ENCODE data around the gene SLC6A6.

The SLC6A6 gene

DNA sequence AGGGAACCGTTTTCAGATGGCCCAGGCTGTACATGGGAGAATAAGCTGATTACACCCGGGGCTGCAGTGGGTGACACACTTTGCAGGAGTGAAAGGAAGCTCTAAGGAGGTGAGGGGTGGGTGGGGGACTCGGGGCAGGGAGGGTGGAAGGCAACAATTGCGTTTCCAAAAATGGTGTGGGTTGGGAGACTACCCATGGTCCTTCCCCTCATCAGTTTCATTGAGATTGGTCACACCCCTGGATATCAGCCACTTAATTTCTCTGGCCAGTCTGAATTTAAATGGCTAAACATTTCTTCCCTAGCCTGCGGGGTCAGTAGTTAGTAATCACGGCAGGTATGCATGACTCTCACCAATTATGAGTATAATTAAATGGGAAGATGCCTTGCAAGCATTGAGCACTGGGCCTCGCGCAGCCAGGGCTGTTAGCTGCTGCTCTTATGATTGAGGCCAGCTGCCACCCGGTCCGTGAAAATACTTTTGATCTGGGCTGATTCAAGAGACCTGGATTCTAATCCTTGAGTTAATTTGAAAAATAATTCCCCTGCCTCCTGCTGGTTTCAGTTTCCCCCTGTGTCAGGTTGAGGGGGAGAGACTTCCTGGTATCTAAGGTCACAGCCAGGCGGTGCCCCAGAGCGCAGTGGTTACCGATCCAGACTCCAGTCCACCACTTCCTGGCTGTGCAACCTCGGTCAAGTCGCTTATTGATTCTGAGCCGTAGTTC lies 23.3 kb downstream of the SLC6A6 start:
- H3K36me3 ChIP-seq (ENCODE audit: insufficient read depth, low read length), result no peaks in the 10 kb centered on the region
- H3K9me3 ChIP-seq (ENCODE audit: low read length), result no peaks in the 10 kb centered on the region
- H3K27ac ChIP-seq (ENCODE audit: low read depth, low read length), result no peak overlapping the region
- no peaks in the 10 kb centered on the region for H3K27me3 ChIP-seq (ENCODE audit: control insufficient read depth in 1 of 2, insufficient read depth in 2 of 2, low read length in 2 of 2)
- H3K4me1 ChIP-seq (ENCODE audit: insufficient read depth, low read length), result peaks cover 16% of the 10 kb centered on the region
- no peak overlapping the region for H3K9ac ChIP-seq (ENCODE audit: low read length)
- H3K4me3 ChIP-seq (ENCODE audit: low read depth in 1 of 2, low read length in 2 of 2), result no peak overlapping the region

DNA sequence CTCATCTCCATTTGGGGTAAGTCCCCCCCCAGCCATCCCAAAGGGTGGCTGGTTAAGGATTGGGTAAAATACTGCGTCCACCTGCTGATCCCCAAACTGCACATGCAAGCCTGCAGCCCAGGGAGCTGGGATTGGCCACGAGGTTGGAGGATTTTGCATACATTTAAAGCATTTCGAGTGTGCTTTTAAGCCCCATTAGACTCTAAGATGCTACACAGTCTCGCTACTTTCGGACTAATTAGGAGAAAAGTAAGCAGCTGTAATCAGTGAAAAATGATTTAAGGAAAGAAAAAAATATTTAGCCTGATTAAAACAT lies 23.9 kb downstream of the SLC6A6 start:
- Histone ChIP-seq H3K9ac (ENCODE audit: low read length) (no peak overlapping the region), H3K27me3 (ENCODE audit: control insufficient read depth in 1 of 2, insufficient read depth in 2 of 2, low read length in 2 of 2) (no peaks in the 10 kb centered on the region), H3K27ac (ENCODE audit: low read depth, low read length) (no peak overlapping the region), H3K36me3 (ENCODE audit: insufficient read depth, low read length) (no peaks in the 10 kb centered on the region), H3K4me1 (ENCODE audit: insufficient read depth, low read length) (peaks cover 20% of the 10 kb centered on the region), H3K9me3 (ENCODE audit: low read length) (no peaks in the 10 kb centered on the region), H3K4me3 (ENCODE audit: low read depth in 1 of 2, low read length in 2 of 2) (no peak overlapping the region)

DNA sequence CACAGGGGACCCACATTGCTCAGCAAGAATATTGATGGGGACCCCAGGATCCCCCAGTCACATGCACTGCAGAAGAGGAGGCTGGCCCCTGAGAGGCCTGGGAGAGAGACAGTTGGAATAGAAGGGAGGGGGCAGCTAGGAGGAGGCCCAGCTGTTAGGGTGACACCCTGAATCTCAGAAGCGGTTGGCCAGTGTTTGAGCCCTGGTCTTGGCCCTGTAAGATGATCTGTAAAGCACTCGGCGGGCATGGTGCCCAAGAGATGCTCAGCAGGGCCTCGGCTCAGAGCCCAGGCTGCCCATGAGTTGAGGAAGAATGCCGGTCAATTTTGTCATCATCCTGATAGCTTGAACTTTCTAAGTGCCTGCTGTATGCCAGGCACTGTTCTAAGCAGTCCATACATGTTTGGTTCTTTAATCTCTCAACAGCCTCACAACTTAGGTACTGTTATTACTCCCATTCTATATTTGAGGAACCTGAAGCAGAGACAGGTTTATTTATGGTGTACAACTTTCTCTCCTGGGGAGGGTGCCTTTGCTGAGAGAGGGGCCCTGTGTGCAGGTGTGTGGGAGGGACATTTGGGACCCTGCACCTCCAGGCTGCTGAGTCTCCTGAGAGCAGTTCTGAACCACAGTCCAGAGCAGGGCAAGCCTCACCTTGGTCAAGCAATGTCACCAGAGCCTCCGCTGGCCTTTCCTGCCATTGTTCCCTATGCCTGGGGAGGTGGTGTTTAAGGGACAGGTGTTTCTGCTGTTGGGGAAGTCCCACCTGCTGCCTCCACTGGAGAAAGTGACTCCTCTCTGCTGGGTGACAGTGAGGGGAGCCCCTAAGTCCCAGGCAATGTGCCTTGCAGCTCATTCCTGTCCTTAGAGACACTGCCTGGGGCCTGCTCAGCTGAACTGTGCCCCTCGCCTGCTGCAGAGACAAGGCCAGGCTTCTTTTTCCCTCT lies 26.0 kb downstream of the SLC6A6 start:
- Histone ChIP-seq H3K36me3 (ENCODE audit: insufficient read depth, low read length) (no peaks in the 10 kb centered on the region), H3K27me3 (ENCODE audit: control insufficient read depth in 1 of 2, insufficient read depth in 2 of 2, low read length in 2 of 2) (no peaks in the 10 kb centered on the region), H3K4me3 (ENCODE audit: low read depth in 1 of 2, low read length in 2 of 2) (no peak overlapping the region), H3K9me3 (ENCODE audit: low read length) (no peaks in the 10 kb centered on the region), H3K4me1 (ENCODE audit: insufficient read depth, low read length) (peaks cover 29% of the 10 kb centered on the region), H3K27ac (ENCODE audit: low read depth, low read length) (no peak overlapping the region), H3K9ac (ENCODE audit: low read length) (no peak overlapping the region)

DNA sequence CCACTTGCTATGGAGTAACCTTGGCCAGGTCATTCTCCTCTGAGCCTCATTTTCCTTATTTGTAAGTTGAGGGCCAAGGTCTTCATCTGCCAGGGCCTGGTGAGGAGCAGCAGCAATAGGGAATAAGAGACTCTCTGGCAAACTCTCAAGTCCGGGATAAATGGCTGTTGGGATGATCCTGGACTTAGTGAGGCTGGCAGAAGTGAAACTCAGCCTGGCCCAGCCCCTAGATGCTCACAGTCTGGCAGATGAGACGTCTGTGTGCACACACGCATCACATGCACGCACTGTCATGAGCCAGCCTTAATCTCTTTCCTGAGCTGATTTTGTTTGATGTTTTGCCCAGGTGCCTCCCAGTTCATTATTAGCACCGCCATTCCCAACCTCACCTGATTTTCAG lies 26.8 kb downstream of the SLC6A6 start:
- Histone ChIP-seq H3K9ac (ENCODE audit: low read length) (no peak overlapping the region), H3K4me1 (ENCODE audit: insufficient read depth, low read length) (peaks cover 36% of the 10 kb centered on the region), H3K27ac (ENCODE audit: low read depth, low read length) (no peak overlapping the region), H3K9me3 (ENCODE audit: low read length) (no peaks in the 10 kb centered on the region), H3K27me3 (ENCODE audit: control insufficient read depth in 1 of 2, insufficient read depth in 2 of 2, low read length in 2 of 2) (no peaks in the 10 kb centered on the region), H3K36me3 (ENCODE audit: insufficient read depth, low read length) (no peaks in the 10 kb centered on the region), H3K4me3 (ENCODE audit: low read depth in 1 of 2, low read length in 2 of 2) (no peak overlapping the region)

DNA sequence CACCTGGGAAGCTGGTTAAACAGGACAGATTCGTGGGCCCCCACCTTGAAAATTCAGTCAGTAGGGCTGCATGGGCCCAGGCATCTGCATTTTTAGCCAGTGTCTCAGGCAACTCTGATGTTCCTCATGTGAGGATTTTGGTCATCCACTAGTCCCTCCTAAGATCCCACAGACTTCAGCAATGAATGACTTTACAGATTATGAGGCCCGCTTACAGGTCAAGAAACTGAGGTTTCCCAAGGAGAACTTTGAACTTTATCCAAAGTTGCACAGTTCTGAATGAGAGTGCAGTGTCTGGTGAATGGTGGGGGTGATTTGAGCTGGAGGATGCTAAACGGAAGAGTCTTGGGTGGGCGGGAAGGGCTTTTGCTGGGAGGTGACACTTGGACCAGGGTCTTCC lies 27.2 kb downstream of the SLC6A6 start:
- Histone ChIP-seq H3K27me3 (ENCODE audit: control insufficient read depth in 1 of 2, insufficient read depth in 2 of 2, low read length in 2 of 2) (no peaks in the 10 kb centered on the region), H3K4me3 (ENCODE audit: low read depth in 1 of 2, low read length in 2 of 2) (no peak overlapping the region), H3K27ac (ENCODE audit: low read depth, low read length) (no peak overlapping the region), H3K9me3 (ENCODE audit: low read length) (no peaks in the 10 kb centered on the region), H3K9ac (ENCODE audit: low read length) (no peak overlapping the region), H3K36me3 (ENCODE audit: insufficient read depth, low read length) (no peaks in the 10 kb centered on the region), H3K4me1 (ENCODE audit: insufficient read depth, low read length) (peaks cover 40% of the 10 kb centered on the region)

DNA sequence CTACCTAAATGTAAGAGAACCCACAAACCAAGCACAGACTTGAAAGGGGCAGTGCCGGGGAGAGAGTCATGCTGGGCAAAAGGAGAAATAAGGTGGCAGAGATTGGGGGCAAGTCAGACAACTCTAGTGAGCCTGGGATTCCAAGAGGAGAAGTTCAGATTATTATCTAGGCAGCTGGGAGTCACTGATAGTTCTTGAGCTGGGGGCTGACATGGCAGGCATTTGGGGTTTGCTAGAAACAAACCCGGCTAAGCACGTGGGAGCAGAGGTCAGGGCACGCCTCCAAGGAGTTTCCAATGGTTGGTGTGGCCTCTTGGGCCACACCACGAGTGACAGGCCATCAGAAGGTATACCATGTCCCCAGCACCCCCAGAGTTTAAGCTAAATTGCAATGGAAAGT lies 27.6 kb downstream of the SLC6A6 start:
- Histone ChIP-seq H3K4me3 (ENCODE audit: low read depth in 1 of 2, low read length in 2 of 2) (no peak overlapping the region), H3K4me1 (ENCODE audit: insufficient read depth, low read length) (peaks cover 44% of the 10 kb centered on the region), H3K9me3 (ENCODE audit: low read length) (no peaks in the 10 kb centered on the region), H3K9ac (ENCODE audit: low read length) (no peak overlapping the region), H3K27me3 (ENCODE audit: control insufficient read depth in 1 of 2, insufficient read depth in 2 of 2, low read length in 2 of 2) (no peaks in the 10 kb centered on the region), H3K27ac (ENCODE audit: low read depth, low read length) (no peak overlapping the region), H3K36me3 (ENCODE audit: insufficient read depth, low read length) (no peaks in the 10 kb centered on the region)

DNA sequence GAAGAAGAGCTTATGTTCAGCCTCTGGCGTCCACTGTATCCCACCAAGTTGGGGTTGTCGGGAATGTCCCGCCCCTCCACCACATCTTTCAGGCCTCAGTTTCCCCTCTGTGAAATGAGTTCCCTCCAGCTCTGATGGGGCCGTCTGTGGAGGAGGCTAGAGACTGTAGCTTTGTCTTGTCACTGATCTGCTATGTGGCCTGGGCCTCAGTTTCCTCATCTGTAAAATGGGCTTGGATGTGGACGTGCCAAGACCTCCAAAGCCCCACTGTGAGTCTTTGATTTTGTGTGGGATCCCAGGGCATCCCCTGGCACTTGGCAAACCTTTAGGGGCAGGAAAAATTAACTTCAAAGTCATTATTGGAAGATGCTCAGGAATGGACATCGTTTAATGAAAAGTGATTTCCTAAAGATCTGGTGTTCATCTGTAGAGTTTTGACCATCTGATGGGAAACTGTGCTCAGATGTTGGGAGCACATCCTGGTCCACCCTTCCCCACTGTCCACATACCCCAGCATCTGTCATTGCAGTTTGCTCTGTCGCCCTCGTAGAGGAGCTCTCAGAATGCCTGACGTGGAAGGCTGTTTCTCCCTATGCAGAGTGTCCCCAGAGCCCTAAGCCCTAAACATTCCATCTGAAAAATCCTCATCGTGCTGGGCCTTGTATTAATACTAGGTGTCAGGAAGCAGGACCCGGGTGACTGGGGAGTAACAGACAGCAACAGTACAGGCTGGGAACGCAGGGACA lies 28.5 kb downstream of the SLC6A6 start:
- no peaks in the 10 kb centered on the region for H3K36me3 ChIP-seq (ENCODE audit: insufficient read depth, low read length)
- no peak overlapping the region for H3K27ac ChIP-seq (ENCODE audit: low read depth, low read length)
- peaks cover 52% of the 10 kb centered on the region for H3K4me1 ChIP-seq (ENCODE audit: insufficient read depth, low read length)
- no peak overlapping the region for H3K4me3 ChIP-seq (ENCODE audit: low read depth in 1 of 2, low read length in 2 of 2)
- no peaks in the 10 kb centered on the region for H3K9me3 ChIP-seq (ENCODE audit: low read length)
- no peak overlapping the region for H3K9ac ChIP-seq (ENCODE audit: low read length)
- H3K27me3 ChIP-seq (ENCODE audit: control insufficient read depth in 1 of 2, insufficient read depth in 2 of 2, low read length in 2 of 2), result no peaks in the 10 kb centered on the region

DNA sequence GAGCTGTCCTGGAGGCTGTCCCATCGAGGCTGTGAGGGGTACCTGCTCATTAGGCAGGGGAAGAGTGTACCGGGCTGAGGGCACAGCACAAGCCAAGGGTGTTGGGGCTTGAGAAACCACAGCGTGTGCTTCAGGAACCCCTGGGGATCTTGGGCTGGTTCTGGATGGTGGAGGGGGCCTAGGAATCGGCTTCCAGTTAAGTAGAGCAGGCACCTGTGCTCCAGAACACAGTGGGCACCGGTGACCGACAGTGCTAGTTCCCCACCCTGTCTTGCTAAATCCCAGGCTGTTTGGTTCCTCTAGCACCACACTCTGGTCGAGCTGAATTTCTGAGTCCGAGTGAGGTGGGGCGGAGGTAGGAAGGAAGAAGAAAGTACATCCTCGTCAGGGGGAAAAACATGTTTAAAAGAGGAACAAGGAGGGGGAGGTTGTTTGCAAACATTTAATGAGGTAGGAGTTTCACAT lies 29.1 kb downstream of the SLC6A6 start:
- Histone ChIP-seq H3K4me3 (ENCODE audit: low read depth in 1 of 2, low read length in 2 of 2) (no peak overlapping the region), H3K27me3 (ENCODE audit: control insufficient read depth in 1 of 2, insufficient read depth in 2 of 2, low read length in 2 of 2) (no peaks in the 10 kb centered on the region), H3K27ac (ENCODE audit: low read depth, low read length) (no peak overlapping the region), H3K9me3 (ENCODE audit: low read length) (no peaks in the 10 kb centered on the region), H3K9ac (ENCODE audit: low read length) (no peak overlapping the region), H3K4me1 (ENCODE audit: insufficient read depth, low read length) (peaks cover 53% of the 10 kb centered on the region), H3K36me3 (ENCODE audit: insufficient read depth, low read length) (no peaks in the 10 kb centered on the region)

DNA sequence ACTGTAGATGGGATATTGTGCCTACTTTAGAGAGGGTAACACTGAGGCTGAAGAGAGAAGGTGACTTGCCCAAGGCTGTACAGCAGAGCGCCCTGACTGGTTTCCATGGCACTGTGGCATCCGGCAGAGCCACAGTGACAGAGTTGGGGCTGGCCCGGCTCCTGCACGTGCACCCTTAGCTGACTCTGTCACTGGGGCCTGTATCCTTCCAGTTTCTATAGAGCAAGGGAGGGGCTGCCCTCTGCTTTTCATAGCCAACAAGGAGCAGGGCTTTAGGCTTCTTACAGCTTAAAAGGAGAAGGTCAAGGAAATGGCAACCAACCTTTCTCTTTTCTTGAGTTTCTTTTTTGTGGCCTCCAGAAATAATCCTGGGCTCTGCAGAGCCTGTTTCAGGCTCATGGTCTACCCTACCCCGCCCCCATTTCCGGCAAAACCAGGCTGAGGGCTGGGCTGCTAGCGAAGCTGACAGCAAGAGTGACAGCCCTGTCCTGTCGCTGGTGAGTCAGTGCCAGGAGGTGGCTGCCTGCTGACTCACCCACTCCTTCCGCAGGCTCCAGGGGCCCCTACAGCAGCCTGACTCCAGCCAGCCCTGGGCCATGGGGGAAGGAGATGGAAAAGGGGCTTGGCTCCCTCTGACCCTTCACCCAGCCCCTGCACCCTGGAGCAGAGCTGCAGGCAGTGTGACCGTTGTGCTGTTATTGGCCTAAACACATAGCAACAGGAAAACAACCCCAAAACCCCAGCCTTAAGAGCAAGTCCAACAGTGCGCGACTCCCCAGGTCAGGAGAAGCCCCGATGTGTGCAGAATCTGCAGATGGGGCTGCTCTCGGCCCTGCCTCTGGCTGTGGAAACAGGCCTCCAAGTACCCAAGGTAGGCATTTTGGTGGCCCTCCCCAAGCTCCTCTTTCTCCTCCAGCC lies 29.8 kb downstream of the SLC6A6 start:
- no peak overlapping the region for H3K9ac ChIP-seq (ENCODE audit: low read length)
- no peaks in the 10 kb centered on the region for H3K27me3 ChIP-seq (ENCODE audit: control insufficient read depth in 1 of 2, insufficient read depth in 2 of 2, low read length in 2 of 2)
- H3K27ac ChIP-seq (ENCODE audit: low read depth, low read length), result no peak overlapping the region
- H3K9me3 ChIP-seq (ENCODE audit: low read length), result no peaks in the 10 kb centered on the region
- peaks cover 53% of the 10 kb centered on the region for H3K4me1 ChIP-seq (ENCODE audit: insufficient read depth, low read length)
- no peaks in the 10 kb centered on the region for H3K36me3 ChIP-seq (ENCODE audit: insufficient read depth, low read length)
- H3K4me3 ChIP-seq (ENCODE audit: low read depth in 1 of 2, low read length in 2 of 2), result no peak overlapping the region

DNA sequence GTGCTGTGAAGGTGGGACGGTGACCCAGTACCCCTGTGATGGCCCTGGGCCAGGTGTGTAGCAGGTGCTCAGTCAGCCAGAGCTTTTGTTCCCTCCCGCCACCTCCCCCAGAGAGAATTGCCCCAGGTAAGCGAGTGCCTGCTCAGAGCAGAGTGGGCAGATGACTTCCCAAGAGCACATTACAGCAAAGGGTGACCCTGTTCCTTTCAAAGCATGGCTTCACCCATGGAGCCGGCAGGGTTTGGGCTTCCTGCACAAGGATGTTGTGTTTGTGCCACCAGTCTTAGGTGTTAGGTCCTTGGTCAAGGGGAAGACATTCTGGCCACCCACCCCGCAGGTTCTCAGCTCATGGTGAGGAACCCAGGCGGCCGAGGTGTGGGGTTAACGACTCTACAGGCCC lies 30.7 kb downstream of the SLC6A6 start:
- Histone ChIP-seq H3K4me1 (ENCODE audit: insufficient read depth, low read length) (peaks cover 51% of the 10 kb centered on the region), H3K9me3 (ENCODE audit: low read length) (no peaks in the 10 kb centered on the region), H3K27ac (ENCODE audit: low read depth, low read length) (no peak overlapping the region), H3K27me3 (ENCODE audit: control insufficient read depth in 1 of 2, insufficient read depth in 2 of 2, low read length in 2 of 2) (no peaks in the 10 kb centered on the region), H3K36me3 (ENCODE audit: insufficient read depth, low read length) (no peaks in the 10 kb centered on the region), H3K9ac (ENCODE audit: low read length) (no peak overlapping the region), H3K4me3 (ENCODE audit: low read depth in 1 of 2, low read length in 2 of 2) (no peak overlapping the region)

Measured in muscle layer of colon (tissue), 2 donors.